ENCODE measurements around the gene ZNF18.
"Not testable (repeated sequence)": the region's sequence is repeated elsewhere in the genome, so short reads cannot be mapped to it uniquely, and the experiment has no call there.

The ZNF18 gene

DNA sequence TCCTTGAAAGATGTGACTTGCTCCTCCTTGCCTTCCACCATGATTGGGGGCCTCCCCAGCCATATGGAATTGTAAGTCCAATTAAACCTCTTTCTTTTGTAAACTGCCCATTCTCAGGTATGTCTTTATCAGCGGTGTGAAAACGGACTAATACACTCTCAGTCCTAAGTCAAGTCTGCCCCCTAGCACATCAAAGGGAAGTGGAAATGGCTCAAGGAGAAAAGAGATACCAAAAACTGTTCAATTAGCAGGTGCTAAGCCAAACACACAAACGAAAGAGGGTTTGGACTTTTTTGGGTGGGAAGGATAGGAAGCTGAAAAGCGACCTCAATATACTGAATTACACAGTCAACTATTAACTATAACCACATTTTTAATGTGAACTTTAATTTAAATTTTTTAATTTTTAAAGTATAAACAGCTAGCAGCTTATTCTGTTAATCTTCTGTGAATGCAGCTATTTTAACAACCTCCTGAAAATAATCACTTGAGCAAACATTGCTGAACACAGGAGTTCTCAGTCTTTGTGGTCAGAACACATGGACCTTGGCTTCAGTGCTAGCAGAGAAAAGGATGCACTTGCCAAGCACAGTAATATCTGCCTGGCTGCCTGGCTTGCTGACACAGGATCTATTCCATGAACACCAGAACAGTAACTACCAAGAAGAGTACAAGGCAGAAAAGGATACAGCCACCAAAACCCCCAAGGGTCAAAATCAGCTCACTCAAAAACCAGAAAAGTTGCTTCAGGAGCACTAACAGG is 10.9 kb downstream of the ZNF18 start:
- no peak for DNase-seq

DNA sequence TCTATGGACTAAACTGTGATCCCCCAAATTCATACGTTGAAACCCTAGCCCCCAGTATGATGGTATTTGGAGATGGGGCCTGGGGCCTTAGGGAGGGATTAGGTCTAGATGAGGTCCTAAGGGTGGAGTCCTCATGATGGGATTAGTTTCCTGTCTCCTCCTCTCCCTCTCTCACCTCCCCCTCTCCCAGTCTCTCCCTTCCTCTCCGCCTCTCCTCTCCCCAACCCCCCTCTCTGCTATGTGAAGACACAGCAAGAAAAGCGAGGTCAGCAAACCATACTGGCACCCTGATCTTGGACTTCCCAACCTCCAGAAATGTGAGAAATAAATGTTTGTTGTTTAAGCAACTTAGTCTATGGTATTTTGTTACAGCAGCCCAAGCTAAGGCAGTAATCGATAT is 15.4 kb downstream of the ZNF18 start:
- no peak for DNase-seq

DNA sequence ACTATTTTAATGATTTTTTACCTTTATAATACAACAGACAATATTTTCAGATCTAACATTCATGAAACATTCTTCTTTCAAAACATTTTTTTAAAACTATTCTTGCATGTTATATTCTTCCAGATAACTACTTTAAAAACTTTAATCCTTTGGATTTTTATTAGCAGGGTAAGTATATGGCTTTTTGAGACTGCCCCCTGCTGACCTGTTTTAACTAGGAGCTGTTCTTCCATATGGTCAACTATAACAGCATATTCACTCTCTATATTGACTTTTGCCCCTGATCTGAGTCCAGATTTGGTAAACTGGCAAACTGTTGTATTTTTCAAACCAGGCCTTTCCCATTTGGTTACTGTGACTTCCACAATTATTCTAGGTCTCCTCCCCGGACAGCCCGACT is 16.5 kb downstream of the ZNF18 start:
- no peak for DNase-seq

DNA sequence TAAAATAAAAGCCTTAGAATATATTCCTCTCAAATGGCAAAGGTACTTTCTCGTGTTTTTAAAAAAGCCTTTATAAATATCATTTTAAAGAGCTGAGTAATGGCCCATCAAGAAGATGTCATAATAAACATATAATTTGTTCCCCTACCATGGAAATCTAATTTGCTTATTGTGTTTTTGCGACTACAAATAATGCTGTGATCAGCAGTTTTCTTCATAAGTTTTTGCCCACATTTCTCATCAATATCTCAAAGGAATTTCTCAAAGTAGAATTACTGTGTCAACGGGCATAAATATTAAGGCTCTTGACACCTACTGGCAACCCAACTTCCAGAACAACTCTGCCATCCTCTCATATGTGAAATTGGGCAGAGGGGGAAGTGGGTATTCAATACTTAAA is 17.5 kb downstream of the ZNF18 start:
- DNase-seq: no peak

DNA sequence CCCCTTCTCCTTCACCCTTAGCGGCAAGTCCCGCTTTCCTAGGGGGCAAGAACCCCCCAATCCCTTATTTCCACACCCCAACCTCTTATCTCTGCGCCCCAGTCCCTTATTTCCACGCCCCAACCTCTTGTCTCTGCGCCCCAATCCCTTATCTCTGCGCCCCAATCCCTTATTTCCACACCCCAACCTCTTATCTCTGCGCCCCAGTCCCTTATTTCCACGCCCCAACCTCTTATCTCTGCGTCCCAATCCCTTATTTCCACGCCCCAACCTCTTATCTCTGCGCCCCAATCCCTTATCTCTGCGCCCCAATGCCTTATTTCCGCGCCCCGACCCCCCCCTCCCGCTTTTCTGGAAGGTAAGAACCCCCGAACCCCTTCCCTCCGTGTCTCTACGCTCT is 24.5 kb downstream of the ZNF18 start:
- DNase-seq: not testable (repeated sequence)

DNA sequence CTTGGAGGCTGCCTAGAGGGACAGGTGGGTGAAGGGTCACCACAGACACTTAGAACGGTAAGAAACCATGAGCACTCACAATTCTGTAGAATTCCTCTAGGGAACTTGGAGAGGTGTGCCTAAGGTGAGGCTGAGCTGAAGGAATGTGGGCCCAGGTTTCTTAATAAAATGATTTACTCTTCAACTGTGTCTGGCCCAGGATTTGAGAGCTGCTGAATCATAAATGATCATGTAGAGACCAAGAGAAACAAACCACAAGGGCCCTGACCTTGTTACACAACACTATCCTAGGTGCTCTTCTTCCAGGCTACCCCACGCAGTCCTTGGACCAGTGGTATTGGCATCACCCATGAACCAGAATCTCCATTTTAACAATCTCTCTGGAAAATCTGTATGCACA is 27.7 kb downstream of the ZNF18 start:
- DNase-seq: no peak

DNA sequence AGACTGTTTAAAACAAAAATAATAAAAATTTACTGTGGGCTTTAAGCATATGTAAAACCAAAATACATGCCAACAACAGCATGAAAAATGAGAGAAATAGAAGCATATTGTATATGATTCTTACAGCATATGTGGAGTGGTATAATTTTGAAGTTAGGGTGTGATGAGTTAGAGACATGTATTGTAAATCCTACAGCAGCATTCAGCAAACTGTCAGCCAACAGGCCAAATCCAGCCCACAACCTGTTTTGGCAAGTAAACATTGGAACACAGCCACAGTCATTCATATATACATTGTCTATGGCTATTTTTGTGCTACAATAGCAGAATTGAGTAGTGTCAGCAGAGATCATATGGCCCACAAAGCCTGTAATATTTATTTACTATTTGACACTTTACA is 42.3 kb downstream of the ZNF18 start:
- no peak for DNase-seq

DNA sequence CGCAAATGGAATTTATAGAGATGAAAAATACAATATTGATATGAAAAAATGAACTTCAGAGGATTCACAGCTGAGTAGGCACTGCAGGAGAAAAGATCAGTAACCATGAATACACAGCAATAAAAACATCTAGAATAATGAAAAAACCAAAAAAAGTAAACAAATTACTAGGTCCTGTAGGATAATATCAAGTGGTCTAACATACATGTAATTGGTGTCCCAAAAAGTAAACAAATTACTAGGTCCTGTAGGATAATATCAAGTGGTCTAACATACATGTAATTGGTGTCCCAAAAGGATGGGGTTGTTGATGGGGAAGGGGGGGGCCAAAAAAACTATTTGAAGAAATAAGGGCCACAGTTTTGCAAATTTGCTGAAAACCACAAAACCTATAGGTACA is 43.4 kb downstream of the ZNF18 start:
- no peak for DNase-seq

DNA sequence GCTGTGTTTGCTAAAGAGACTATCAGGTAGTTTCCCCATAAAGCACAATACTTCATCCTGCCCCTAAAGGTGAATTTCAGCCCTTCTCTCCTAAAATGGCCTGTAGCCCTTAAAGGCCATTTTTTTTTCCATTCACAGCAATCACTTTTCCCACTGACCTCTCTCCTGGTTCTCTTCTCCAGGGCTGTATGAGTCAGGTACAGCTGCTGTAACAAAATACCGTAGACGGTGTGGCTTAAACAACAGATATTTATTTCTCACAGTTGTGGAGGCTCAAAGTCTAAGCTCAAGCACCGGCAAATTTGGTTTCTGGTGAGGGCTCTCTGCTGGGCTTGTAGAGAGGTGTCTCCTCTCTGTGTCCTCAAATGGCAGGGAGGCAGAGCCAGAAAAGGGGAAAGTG is 44.7 kb downstream of the ZNF18 start:
- no peak for DNase-seq

DNA sequence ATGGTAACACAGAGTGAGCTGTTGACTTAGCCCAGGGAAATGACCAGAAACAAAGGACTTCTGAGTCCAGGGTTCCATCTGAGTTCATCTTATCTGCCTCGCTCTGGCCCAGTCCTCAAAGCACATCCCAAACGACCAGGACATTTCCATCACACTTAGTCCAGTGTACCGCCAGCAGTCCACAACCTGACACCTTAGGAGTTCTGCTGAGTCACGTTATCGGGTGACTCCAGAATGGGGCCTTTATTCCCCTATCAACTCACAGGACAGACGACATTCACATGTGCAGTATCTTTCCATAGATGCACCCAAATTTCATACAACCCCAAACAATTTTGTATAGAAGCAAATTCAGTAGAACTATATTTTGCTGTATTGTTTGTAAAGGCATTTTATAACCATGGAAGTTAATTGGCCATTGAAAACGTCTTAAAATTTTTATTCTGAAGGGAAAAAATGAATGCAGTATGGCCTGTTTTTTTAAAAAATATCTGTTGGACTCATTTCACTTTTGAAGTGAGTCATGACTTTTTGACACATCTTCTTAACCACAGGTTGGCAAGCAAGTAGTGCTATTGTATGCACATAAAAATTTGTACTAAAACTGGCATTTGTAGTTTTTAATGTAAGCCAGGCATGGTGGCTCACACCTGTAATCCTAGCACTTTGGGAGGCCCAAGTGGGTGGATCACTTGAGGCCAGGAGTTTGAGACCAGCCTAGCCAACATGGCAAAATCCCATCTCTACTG is 46.3 kb downstream of the ZNF18 start:
- DNase-seq: no peak

DNA sequence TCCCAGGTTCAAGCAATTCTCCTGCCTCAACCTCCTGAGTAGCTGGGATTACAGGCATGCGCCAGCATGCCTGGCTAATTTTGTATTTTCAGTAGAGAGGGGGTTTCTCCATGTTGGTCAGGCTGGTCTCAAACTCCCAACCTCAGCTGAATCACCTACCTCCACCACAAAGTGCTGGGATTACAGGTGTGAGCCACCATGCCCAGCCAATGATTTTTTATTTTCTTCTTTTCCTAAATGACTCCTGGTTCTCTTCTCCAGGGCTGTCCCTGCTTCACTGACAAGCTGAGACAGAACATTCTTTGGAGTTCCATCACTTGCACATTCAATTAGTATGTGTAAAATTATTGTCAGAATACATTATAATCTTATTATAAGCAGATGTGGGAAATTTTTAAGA is 47.7 kb downstream of the ZNF18 start:
- not testable (repeated sequence) for DNase-seq

DNA sequence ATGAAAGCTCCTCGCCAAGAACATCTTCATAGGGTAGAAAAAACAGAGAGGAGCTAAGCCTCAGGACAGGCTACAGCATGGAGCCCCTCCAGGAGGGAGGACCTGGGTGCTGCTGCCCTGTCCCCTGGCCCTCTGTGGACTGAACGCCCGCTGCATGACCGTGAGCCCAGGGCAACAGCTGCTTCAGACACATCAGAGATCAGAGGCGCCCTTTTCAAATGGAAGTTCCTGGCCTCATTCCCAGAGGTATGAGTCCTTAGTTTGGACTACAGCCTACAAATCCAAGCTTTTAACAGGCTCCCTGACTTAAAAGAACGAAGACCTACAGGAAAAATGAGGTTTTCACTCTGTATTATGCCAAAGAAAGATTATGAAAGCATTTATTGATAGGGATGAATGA is 48.5 kb downstream of the ZNF18 start:
- DNase-seq: no peak

DNA sequence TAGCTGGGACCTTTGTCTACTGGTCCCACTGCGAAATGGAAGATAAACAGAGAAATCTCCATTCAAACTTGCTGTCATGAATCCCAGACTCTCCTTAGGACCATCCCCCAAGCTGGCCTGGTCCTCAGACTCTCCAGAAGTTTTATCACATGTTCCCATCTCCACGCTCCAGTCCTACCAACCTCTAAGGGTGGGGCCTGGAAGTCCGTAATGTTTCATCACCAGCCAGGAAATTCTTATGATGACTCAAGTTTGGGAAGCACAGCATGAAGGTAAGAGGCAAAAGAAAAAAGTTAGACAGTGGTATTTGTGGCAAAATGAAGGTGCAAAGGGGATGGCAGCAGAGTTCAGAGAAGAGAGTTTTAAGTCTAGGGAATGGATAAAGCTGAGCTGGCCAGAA is 52.7 kb downstream of the ZNF18 start:
- DNase-seq: no peak

DNA sequence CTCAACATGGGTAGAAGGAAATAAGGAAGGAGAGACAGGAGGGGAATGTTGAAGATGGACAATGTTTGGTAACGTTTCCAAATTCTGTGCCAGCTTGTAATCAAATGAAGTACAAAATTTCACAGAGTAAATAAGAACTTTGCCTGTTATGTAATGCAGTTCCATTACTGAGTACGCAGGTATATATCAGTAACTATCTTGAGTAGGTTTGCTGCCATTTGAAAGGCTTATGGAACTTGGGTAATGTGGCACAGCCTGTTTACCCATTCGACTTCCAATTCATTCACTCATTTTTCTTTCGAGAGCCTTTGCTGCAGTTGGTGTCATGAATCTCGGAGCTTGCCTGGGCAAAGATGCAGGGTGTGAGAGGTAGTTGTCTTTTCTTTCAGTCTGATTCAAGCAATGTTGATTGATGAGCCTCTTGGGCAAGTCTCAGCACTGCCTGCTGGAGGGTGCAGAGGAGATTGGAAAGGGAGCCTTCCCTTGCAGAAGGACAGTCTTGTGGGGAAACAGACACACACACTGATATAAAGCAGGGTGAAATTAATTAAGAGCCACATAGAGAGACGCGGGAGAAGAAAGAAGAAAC is 53.4 kb downstream of the ZNF18 start:
- DNase-seq: no peak

DNA sequence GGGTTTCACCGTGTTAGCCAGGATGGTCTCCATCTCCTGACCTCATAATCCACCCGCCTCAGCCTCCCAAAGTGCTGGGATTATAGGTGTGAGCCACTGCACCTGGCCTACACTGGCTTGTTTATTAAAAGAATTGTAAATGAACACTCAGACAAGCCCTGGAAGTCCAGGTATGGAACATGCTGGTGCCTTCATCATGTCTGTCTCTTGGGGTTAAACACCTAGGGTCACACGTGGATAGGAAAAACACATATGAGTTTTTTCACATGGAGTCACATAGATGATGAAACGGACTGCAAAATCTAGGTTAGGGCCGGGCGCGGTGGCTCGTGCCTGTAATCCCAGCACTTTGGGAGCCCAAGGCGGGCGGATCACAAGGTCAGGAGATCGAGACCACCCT is 54.2 kb downstream of the ZNF18 start:
- not testable (repeated sequence) for DNase-seq

DNA sequence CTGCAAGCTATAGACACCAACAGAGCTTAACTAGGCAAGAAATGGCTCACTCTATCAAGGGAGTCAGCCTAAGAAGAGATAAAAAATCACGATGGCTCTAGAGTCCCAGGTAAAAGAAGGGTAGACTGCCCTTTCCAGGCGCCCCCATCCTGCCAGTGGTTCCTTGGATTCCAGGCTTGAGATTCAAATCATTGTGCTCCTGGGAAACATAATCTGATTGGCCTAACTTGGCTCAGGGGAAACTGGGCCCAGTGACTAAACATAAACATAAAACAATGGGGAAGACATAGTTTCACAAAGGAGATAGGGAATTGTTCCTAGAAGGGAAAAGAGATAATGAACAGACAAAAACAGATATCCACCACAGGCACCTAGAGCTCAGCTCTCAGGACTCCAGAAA is 56.4 kb downstream of the ZNF18 start:
- DNase-seq: no peak

DNA sequence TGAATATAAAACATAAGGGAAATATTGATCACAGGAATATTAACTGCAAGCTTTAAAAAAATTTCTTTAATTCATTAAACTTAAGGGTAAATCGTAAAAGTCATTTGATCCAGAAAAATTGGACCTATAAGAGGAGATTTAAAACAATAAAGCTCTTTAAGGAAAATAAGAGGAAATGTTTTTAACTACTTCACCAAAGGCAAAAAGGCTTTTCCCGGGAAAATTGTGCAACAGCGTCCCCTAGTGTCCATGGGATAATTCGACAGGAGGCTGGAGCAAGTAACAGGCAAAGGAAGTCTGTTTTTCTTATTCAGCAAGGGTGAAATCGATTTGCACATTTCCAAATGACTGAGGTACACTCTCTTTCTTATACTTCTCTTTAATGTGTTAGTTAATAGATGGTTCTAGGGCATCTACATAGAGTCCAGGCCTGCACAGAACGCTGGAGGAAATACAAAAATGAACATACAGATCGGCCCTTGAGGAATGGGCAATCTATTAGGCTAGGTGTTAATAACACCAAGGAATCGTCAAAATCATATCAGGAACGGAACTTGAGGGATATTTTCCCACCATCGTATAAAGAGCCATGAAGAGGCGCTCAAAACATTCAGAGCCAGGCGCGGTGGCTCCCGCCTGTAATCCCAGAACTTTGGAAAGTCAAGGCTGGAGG is 61.4 kb downstream of the ZNF18 start:
- DNase-seq: peak; percentile 5

DNA sequence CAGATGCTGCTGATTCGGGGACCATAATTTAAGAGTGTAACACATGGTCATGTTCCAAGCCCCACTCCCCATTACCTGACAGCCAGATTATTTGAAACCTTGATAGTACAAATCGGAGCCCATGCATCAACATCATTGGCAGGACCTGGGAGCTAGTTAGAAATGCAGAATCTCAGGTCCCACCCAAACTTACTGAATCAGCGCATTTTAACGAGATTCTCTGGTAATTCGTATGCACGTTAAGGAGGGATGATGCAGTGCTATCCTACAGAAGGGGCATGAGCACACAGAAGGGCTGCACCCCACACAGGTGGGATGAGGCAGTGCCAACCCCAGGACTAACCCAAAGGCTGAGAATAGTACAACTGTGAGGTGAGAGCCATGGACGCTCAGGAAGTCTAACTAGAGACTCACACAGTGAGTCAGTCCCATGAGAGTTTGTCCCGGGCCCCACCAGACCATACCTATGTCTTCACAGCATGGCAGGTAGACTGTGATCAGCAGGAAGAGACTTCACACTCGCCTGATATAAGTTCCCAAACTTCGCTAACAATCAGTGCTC is 64.9 kb downstream of the ZNF18 start:
- no peak for DNase-seq

DNA sequence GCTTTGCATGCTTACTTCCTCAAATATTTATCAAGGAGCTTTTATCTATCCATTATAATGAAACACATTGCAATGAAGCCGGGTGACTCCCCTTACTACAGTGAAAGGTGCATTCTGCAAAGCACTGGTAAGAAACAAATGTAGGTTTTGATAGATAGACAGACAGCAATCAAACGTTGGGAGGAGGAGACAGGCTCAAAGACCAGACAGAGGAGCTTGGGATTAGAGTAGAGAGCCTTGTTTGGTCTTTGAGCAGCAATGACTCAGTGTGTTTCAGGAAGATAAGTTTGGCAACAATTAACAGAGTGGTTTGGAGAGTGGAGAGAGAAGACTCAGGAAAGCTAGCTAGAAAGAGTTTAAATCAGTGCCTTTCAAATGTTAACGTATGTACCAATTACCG is 68.8 kb downstream of the ZNF18 start:
- DNase-seq: no peak

Data from NCI-H1105 (cell line).